ENCODE measurements around the gene TFAP2E. TPM values are rescaled to one million over a fixed set of nuclear protein-coding genes. Genes with fewer than 3 reads are reported as not detected.

Gene TFAP2E
- 0.24 TPM in 1 of 2 replicates, not detected in the other for total RNA-seq

DNA sequence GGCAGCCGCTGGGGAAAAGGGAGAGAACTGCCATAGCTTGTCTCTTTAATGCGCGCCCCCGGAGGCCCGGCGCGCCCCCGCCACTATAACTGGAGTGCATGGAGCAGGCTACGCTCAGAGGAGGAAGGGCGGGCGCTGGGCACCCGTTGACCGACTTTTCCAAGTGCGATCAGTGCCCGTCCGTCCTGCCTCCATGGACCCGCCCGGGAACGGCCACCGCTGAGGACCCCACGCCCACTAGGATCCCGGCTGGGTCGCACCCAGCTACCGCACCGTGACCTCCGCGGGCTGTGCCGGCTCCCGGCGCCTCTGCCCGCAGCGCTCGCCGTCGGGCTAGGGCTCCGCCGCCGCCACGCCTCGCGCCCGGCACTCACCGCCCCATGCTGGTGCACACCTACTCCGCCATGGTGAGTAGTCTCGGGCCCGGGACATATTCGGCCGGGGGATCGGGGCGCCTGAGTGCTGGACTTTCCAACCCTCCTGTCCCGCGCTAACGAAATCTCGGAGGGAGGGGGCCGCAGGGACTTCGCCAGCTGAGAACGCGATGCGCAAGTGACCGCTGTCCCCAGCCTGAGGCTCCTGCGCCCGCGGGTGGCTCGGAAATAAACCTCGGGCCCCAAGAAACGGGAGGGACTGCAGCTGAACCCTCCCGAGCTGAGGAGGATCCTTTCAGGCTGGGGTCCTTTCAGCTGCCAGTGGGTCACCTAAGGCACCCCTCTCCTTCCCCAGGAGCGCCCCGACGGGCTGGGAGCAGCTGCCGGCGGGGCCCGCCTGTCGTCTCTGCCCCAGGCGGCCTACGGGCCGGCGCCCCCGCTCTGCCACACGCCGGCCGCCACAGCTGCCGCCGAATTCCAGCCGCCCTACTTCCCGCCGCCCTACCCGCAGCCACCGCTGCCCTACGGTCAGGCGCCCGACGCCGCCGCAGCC is at the start of gene TFAP2E:
Gene TFAP2E, plus strand, starts transcription at position 117 of the 927 bp plus-strand sequence. Its CDS starts 264 bp downstream, at position 381.
- no peak for DNase-seq (ENCODE audit: extremely low read depth, low read depth, low spot score)

DNA sequence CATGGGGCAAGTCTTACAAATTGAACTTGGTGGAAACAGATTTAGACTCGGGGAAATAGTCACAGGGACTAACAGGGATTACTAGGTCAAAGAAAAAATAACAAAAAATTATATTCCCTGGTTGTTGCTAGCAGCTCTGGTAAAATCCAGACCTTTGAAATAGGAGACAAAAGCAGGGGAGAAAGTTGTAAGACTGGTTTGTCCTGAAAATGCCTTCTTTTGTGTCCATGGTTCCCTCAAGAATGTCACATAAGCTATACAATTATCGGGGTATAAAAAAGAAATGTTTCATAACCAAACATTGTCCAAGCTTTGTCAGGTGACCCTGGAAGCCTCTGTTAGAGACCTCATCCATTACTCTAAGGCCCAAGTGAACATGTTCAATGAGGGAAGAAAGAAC is 49.0 kb upstream of the TFAP2E start:
- DNase-seq (ENCODE audit: extremely low read depth, low read depth, low spot score): no peak

DNA sequence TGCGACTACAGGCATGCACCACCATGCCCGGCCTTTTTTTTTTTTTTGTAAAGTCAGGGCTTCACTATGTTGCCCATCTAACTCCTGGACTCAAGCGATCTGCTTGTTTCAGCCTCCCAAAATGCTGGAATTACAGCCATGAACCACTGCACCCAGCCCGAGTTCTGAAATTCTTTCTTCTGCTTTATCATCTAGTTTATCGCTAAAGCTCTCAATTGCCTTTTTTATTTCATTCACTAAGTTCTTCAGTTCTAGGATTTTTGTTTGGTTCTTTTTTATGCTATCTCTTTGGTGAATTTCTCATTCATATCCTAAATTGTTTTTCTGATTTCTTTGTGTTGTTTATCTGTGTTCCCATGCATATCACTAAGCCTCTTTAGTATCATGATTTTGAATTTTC is 42.9 kb upstream of the TFAP2E start:
- DNase-seq (ENCODE audit: extremely low read depth, low read depth, low spot score): no peak

DNA sequence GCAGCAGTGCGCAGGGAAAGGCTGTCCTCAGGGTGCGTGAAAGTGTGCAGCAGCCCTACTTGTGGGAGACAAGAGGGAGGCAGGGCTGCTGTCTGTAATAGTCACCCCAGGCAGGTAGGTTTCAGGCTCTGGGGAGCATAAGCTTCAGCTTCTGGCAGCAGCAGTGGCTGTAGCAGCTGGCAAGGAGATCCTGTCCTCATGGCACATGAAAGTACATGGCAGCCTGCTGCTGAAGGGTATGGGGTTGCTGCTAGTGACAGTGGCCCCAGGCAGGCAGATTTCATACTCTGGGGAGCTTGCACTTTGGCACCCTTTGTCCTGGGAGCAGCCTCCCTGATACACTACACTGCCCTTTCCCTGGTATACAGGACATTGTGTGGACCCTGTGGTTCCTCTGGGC is 42.2 kb upstream of the TFAP2E start:
- DNase-seq (ENCODE audit: extremely low read depth, low read depth, low spot score): no peak

DNA sequence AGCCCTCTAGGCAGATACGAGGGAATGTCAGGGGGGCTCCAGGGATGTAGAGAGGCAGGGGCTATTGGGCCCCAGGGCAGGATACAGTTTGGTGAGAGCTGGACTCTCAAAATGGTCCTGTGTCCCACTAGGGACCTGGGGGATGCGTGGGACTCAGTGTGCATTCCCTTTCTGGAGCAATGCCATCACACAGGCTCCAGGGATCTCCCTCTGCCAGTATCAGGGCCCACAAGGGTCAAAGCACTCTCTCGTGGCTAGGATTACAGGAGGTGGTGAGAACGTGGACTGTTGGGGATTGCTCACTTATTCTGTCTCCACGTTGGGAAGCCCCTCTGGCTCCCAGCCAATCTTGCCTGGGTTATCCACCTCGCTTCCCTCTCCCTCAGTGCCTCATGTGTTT is 41.7 kb upstream of the TFAP2E start:
- DNase-seq (ENCODE audit: extremely low read depth, low read depth, low spot score): no peak

DNA sequence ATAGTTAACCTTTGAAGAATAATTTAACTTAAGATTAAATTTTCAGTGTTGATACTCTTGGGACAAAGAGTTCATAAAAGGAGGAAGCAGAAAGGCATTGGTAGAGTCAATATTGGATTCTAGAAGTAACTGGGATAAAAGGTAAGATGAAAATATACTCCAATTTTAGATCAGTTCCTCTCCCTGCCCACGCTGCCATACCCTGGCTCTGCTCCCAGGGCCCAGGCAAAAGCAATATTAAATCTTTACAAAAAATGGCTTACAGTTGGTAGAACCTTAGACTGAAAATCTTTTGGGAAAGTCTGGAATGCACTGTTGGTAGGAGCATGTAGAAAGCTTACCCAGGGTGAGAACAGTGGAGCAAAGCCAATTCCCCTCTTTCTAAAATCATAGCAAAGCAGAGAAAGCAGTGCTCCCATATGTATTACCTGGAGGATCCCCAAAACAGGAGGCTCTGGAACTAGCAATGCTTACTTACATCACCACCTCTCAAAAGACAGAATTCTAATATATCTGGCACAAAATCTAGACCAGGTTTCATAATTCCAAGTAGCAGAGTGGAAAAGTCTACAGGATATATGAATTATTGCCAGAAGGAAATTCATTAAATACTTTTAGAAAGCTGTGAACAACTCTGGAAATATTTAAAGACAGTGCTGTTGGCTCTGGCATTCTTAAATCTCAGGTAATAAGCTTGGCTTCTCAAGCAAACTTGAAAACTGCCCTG is 40.5 kb upstream of the TFAP2E start:
- DNase-seq (ENCODE audit: extremely low read depth, low read depth, low spot score): no peak

DNA sequence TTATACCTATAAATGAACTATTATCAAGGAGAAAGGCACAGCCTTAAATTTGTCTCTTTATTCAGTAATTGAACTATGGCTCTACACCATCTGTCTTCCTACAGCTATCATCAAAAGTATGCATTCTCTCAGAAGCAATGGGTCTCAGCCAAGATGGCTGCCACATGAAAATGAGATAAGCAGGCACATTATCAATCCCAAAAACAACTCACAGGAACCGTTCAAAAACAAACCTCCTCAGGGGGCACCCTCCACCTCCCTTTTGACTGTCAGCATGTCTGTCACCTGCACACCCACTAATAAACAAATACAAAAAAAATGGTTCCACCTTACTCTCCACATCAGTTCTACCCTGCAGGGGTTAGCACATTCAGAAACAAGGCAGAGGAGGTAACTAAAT is 39.5 kb upstream of the TFAP2E start:
- no peak for DNase-seq (ENCODE audit: extremely low read depth, low read depth, low spot score)

DNA sequence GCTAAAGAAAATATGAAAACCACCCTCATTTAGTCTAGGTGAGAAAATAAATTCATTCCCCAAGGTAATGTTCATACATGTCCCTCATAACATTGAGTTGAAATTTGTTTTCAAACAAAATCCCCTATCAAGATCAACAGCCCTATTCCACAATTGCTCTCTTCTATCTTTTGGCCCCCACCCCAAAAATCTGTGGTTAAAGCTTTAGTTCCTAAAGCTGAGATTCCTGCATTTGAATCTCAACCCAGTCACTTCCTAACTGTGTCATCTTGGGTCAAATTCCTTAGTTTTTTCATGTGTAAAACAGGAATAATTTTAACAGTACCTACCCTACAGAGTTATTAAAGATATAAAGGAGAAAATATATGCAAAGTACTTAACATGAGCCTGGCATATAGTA is 37.9 kb upstream of the TFAP2E start:
- DNase-seq (ENCODE audit: extremely low read depth, low read depth, low spot score): no peak

DNA sequence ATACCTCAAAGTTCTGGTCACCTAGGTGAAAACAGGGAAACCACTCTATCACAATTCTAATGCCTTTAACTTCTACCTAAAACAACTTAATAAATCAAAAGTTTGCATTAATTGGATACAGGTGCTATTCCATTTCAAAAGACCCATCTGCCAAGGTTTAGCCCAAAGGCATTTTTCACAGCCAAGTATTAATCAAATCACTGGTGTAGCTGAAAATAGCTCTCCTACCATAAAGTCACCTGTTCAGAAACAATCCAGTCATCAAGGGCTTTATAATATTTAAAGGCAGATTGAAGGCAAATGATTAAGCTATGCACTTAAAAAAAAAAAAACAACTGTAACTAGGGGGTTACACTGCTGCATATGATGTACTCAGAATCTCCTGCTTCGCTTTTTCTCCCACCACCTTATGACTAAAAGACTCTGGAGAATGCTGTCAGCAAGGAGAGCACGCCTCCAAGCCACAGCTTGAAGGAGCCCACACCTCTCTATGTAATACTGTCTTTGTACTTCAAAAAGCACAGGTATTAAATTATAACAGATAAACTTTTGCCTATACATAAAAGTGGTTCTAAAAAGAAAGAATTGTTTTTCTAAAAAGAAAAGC is 36.5 kb upstream of the TFAP2E start:
- no peak for DNase-seq (ENCODE audit: extremely low read depth, low read depth, low spot score)

DNA sequence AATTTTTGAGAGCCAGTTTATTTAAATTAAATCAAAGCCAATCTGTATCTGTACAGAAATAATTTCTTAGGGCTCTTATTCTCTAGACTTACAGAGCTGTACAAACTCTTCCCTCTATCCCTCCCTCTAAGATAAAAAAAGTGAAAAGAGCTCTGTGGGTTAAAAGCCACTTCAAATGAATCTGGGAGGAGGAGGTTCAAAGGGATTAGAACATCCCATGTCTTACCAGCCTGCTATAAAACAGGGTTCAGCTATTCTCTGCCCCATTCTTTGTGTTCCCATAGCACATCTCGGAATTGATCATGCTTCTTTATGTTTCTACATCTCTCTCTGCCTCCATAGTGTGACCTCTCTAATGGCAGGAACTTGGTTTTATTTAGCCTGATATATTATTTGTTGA is 35.3 kb upstream of the TFAP2E start:
- no peak for DNase-seq (ENCODE audit: extremely low read depth, low read depth, low spot score)

DNA sequence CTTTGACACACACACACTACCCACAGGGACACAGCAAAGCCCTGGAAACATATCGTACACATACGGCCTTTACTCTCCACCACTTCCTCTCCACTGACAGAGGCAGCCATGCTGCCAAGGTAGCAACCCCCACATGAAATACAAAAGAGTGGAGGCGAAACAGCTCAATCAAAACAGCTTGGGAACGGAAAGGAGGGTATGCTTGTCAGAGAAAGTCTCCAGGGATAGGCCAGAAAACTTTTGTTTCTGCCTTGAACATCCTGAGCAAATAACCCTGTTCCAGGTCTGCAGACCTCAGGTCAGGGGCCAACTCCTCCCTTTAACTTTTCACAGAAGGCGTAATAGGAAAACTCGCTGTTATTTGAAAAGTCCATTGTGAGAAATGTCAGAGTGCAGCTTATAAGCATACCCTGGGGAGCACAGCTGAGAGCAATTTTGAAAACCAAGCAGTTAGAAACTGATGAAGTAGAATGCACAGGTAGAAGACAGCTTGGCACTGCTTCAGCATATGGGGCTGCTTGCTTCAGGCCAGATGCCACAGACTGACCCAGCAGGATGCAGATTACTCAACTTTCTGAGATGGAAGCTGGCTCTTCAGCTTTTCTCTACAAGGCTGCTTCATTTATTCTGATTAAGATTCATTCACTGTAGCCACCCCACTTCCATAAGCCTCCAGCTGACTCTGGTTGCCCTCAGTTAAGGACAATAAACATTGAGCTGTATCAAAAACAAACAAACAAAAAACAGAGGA is 33.9 kb upstream of the TFAP2E start:
- DNase-seq (ENCODE audit: extremely low read depth, low read depth, low spot score): no peak

DNA sequence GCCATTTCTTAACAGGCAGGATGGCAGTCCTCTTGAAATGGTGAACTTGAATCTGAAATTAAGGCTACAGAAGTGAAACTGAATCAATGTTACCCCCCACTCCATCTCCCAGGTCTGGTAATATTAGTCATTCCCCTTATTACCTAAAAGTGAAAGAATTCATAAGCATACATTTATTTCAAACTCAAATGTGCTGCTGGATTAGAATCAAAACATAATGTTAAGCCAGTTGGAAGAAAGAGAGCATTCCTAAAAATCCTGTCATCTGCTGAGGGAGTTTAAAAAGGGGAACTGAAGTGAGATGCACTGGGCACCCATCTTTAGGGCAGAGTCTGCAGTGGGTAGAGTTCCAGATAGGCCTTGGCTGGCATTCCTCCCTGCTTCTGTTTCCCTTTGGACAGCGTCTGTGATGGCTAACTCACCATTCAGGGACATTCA is 33.3 kb upstream of the TFAP2E start:
- DNase-seq (ENCODE audit: extremely low read depth, low read depth, low spot score): no peak

DNA sequence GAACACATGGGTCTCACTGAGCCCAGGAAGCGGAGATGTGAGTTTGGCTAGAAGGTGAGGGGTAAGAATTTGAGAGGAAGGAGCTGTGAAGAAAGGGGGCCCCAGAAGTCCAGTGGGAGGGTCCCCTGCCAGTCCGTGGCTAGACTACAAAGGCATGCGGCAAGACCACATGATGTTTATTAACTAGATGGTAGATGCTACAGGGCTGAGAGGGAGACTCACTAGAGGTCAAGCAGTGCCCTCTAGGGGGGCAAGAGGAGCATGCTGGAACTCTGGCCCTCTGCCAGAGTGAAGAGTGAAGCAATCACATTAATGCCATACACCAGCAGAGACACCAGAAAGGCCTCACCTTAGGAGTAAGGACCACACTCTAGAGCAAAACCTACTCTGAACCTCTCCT is 28.1 kb upstream of the TFAP2E start:
- DNase-seq (ENCODE audit: extremely low read depth, low read depth, low spot score): no peak

DNA sequence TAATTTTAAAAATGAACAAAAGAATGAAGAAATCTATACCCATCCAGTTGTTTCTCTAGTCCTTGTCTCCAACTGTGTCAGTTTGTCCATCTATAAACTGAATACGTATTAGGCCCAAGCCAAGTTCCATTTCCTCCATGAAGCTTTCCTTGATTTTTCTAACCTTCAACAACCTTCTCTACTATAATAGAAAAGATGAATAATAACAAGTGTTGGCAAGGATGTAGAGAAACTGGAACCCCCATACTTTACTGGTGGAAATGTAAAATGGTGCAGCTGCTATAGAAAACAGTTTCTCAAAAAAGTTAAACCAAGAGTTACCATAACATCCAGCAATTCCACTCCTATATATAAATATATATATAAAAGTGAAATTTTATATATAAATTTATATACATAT is 26.5 kb upstream of the TFAP2E start:
- DNase-seq (ENCODE audit: extremely low read depth, low read depth, low spot score): no peak

DNA sequence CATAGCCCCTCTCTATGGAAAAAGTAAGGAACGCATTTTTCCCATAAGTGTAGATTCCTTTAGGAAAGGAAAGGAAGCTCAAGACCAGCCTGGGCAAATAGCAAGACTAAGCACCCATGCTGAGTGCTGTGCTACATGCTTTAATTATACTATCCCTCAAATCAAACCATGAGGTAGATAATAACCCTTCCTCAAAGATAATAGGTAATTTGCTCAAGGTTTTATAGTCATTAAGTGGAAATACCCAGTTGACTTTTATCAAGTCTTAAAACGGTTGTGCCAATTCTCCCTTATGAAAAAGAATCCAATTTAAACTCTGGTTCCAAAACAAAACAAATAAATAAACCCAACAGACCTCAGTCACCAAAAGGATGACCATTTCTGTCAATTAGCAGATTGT is 19.3 kb upstream of the TFAP2E start:
- no peak for DNase-seq (ENCODE audit: extremely low read depth, low read depth, low spot score)

DNA sequence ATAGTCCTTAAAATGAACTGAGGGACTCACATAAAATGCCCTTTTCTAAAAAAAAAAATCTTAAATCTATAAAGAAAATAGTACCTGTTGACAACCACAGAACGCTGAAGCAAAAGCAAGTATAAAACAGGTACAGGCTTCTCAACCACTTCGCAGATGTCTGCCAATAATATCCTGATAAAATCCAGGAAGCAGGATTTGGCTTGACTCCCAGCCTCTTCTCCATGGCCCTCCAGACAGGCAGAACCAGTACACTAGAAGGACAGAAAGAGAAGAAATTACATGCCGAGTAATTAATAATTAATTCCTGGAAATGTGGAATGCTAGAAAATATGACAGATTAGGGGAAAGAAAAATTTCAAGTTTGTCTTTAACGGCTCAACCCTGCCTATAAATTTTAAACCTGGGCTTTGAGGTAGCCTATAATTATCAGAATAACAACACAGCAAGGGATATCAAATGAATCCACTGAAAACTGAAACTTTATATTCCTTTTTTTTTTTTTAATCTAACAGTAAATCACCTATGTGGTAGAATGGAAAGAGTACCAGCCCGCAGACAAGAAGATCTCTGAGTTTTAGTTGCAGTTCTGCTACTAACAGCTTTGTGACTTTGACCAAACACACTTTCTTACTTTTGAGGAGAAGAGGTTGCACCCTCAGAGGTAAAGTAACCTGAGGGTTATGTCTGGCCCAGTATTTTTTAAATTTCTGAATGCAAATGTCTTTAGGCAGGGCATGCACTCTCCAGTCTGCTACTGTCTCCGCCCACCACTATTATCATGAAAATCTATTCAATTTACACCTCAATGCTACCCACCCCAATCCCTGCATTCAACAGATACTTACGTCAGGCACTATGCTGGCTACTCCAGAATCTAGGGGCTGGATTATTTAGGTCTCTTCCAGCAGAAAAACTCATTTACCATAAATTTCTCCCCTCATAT is 18.6 kb upstream of the TFAP2E start:
- DNase-seq (ENCODE audit: extremely low read depth, low read depth, low spot score): no peak

DNA sequence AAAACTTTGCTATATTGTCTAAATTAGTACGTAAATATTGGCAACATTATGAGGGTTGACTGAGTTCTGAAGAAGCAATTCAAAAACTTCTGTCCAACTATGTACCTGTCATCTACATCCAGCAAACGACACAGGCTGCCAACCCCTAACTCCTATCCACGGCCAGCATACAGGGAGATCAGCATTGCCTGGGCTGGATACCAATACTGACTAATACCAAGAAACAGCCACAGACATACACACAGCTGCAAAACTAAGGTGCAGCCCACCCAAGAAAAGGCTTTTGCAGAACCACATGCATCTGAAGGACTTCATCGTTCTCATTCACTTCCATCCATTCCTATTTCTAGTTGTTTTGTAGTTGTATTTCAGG is 17.9 kb upstream of the TFAP2E start:
- no peak for DNase-seq (ENCODE audit: extremely low read depth, low read depth, low spot score)

DNA sequence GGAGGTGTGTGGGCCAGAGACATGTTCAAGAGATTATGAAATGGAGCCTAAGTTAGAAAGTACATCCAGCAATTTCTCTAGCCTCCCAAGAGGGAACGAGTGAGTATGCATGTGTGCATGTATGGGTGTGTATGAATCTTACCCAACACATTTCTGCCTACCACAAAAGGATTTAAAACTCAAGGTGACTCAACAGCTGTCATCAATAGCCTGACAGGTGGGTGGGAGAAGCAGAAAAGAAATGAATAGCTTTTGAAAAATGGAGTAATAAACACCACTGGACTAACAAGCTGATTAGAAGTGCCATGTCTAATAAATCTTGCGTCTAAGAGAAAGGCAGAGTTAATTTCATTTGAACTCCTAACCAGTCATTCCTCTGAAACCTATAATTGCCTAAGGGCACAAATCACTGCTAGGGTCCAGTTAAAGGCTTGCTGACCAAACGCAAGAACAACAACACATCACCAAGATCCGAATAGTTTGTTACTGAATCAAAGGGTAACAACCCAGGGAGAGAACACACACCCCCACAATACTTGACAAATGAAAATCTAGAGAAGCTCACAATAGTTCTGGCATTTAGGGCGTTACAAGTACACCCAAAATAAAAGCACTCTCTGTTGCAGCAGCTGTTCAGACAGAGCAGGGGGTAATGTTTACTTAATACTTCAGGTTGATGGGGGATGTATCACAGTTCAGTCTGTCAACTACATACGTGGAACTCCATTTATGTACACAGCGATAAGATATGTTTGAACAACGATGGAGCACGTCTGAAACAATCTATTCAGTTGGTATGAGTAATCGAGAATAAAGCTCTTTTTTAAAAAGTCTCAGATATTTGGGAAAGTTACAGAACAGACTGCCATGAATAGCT is 17.3 kb upstream of the TFAP2E start:
- no peak for DNase-seq (ENCODE audit: extremely low read depth, low read depth, low spot score)

Measured in glomerular endothelial cell (primary cell).